NT2/D1 (cell line): ENCODE results near the gene PRSS27.

Experiments used
- YY1 ChIP-seq: IDR thresholded peaks from 2 replicates; pipeline ENCODE4 v1.6.1; 2011; ENCODE audit not compliant: insufficient read length, insufficient read depth
- ZNF274 ChIP-seq: IDR thresholded peaks from 2 replicates; pipeline ENCODE4 v1.6.1; 2011; ENCODE audit warnings: mild to moderate bottlenecking, low read depth, low read length

DNA sequence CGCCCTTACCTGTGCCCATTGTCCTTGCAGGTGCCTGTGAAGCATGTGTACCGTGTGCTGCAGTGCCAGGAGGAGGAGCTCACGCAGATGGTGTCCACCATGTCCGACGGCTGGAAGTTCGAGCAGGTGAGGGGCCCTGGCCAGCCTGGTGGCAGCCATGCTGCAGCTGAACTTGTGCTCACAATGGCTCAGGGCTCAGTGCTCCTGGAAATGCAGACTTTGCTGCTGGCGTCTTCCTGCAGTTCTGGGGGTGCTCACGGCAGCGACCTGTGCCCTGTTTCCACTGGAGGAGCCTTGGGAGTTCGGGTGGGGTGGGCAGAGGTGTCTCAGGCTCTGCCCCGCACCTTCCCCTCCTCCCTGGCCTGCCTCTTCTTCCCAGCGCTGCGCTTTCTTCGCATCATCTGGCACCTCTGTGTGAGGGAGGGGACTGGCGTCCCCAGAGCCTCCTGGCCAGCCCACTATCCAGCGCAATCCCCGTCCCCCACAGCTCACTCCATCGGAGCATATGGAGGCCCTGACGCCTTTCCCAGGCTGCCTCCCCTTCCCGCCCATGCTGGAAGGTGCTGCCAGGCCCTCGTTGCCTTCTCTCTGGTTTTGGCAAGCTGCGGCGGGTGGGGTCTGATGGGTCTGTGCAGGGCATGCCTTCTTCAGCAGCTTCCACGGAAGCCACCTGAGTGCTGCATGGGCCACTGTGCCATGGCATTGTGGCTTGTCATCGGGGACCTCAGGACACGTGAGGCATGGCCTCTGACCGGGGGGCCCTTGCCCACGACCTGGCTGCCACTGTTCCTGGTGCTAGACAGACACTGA is 20.0 kb downstream of the PRSS27 start:
- TF ChIP-seq YY1 (no peak), ZNF274 (no peak)
